Transverse colon (tissue), 4 donors: ENCODE measurements around the gene ADM2. TPM values are rescaled to one million over a fixed set of nuclear protein-coding genes. Genes with fewer than 3 reads are reported as not detected.
A peak's percentile ranks its signal among the peaks of the same experiment; 100 is the strongest.

Source experiments
- DNase-seq: peaks from one replicate; pipeline ENCODE4 v3.0.0-alpha.2; 2019
- H3K27ac ChIP-seq, 4 donors: fragments of 200-600 bp; sonication (generic); 2 replicates each; pipeline ENCODE4 v1.5.1; 2016 to 2018; ENCODE audit warnings: inconsistent platforms in 4 of 4
- H3K27me3 ChIP-seq: fragments of 200-600 bp; sonication (generic); 2 replicates; pipeline ENCODE4 v1.5.1; 2017; ENCODE audit warnings: inconsistent platforms
- H3K36me3 ChIP-seq, 4 donors: fragments of 200-600 bp; sonication (generic); 2 replicates each; pipeline ENCODE4 v1.5.1; 2017 to 2019; ENCODE audit warnings: inconsistent platforms in 4 of 4
- H3K4me1 ChIP-seq, 4 donors: fragments of 200-600 bp; sonication (generic); 2 replicates each; pipeline ENCODE4 v1.5.1; 2017 to 2020; ENCODE audit warnings: inconsistent platforms in 4 of 4
- H3K4me3 ChIP-seq, 4 donors: fragments of 200-600 bp; sonication (generic); 1 replicate in 1 of 4; 2 replicates in 3 of 4; pipeline versions ENCODE4 v1.5.1 to v1.6.1; 2017 to 2019; ENCODE audit warnings: inconsistent platforms in 4 of 4
- H3K9me3 ChIP-seq, 2 donors: fragments of 200-600 bp; sonication (generic); 2 replicates each; pipeline ENCODE4 v1.5.1; 2017 to 2019; ENCODE audit warnings: inconsistent platforms in 2 of 2
- EP300 ChIP-seq: sonication (generic); formaldehyde crosslinking; IDR thresholded peaks from one replicate; pipeline ENCODE4 v1.6.1; 2017; ENCODE audit warnings: antibody characterized with exemption, low read depth
- POLR2A ChIP-seq: fragments of 450-650 bp; IDR thresholded peaks from one replicate; pipeline ENCODE4 v1.6.1; 2016; ENCODE audit warnings: antibody characterized with exemption, mild to moderate bottlenecking, moderate library complexity
- POLR2AphosphoS5 ChIP-seq, 3 donors: sonication (generic); formaldehyde crosslinking; IDR thresholded peaks; one replicate each; pipeline ENCODE4 v1.6.1; 2016; ENCODE audit warnings: antibody characterized with exemption in 3 of 3
- WGBS, 2 donors: methylation state at CpG; one replicate each; pipeline ENCODE4 v1.1.5; 2018; ENCODE audit warnings: low coverage in 1 of 2; 5-methylcytosine and 5-hydroxymethylcytosine counted together
- in situ Hi-C, 4 donors: fragments of 200-750 bp; cut with MboI; loops; one replicate each; pipeline versions ENCODE4 v1.15.0 to v1.15.1; 2017; ENCODE audit warnings: low sequenced_read_pairs in 3 of 4, low pct_ligation_motif_present in 1 of 4, low pct_unique_long_range_greater_than_20kb in 1 of 4
- intact Hi-C: fragments of 100-400 bp; cut with DNase I; formaldehyde crosslinking; loops from one replicate; pipeline ENCODE4 v1.15.1; 2023; ENCODE audit warnings: low total_unique reads
- total RNA-seq, 4 donors: library from RNA; depleted of rRNA; stranded (reverse); fragments of >200 nt; gene quantifications; one replicate each; pipeline ENCODE4 v1.1.0, GENCODE V29; 2016
- TF ChIP-seq, protein P1 (sequence below), 5 experiments: fragments of 200-600 bp in 3 of 5; fragments of 450-650 bp in 2 of 5; sonication (generic) in 3 of 5; IDR thresholded peaks; 1 replicate in 2 of 5; 2 replicates in 3 of 5; pipeline ENCODE4 v1.5.1; 2016 to 2017; ENCODE audit warnings: antibody characterized with exemption in 5 of 5, inconsistent platforms in 3 of 5, mild to moderate bottlenecking in 2 of 5, moderate library complexity in 1 of 5

Gene ADM2
- total RNA-seq, 4 donors from 2014 or later = 0.75 to 5.4 (median 1.2) TPM

DNA sequence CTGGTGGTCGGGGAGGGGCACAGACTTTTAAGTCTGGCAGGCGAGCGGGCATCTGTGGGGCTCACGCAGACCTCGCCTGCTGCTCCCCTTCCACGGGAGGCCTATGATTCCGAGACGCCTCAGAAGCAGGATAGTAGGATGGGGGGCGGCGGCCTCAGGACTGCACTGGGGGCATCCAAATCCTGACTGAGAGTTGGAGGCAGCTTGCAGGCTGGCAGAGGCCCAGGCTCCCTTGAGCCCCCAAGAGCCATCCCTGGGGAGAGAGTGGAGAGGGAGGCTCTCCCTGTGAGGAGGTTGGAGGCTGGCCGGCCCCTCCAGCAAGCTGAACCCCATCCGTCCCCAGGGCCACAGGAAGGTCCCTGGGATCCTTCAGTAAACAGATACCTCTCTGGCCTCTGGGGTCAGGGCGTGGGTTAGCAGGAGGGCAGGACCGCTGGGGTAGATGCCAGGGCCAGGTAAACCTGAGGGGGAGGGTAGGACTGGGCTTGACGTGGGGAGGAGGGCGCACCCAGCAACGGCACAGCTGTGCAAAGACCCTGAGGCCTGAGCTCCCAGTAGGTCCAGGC is 39.8 kb upstream of the ADM2 start:
- no peak for DNase-seq
- H3K9me3 ChIP-seq = no peaks in the 10 kb centered on the region
- peaks cover 0 to 12% (median 9%) of the 10 kb centered on the region in 4 donors for H3K4me1 ChIP-seq
- intact Hi-C loops (no loop called here), in situ Hi-C loops (no loop called here)
- no peak overlapping the region for H3K4me3 ChIP-seq
- H3K27me3 ChIP-seq = no peaks in the 10 kb centered on the region
- peaks cover 0 to 23% (median 4%) of the 10 kb centered on the region in 4 donors for H3K36me3 ChIP-seq
- TF ChIP-seq, protein P1, sequence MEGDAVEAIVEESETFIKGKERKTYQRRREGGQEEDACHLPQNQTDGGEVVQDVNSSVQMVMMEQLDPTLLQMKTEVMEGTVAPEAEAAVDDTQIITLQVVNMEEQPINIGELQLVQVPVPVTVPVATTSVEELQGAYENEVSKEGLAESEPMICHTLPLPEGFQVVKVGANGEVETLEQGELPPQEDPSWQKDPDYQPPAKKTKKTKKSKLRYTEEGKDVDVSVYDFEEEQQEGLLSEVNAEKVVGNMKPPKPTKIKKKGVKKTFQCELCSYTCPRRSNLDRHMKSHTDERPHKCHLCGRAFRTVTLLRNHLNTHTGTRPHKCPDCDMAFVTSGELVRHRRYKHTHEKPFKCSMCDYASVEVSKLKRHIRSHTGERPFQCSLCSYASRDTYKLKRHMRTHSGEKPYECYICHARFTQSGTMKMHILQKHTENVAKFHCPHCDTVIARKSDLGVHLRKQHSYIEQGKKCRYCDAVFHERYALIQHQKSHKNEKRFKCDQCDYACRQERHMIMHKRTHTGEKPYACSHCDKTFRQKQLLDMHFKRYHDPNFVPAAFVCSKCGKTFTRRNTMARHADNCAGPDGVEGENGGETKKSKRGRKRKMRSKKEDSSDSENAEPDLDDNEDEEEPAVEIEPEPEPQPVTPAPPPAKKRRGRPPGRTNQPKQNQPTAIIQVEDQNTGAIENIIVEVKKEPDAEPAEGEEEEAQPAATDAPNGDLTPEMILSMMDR (IDR thresholded peaks at IDR 0.05) = no peak
- TF ChIP-seq POLR2AphosphoS5 (IDR thresholded peaks at IDR 0.05) (no peak), EP300 (no peak), POLR2A (no peak)
- WGBS, 2 donors = 89% methylated on average over 17 of the region's 17 CpGs; no CpG with 5 or more reads in 1 of the 2 donors
- H3K27ac ChIP-seq = no peak overlapping the region

DNA sequence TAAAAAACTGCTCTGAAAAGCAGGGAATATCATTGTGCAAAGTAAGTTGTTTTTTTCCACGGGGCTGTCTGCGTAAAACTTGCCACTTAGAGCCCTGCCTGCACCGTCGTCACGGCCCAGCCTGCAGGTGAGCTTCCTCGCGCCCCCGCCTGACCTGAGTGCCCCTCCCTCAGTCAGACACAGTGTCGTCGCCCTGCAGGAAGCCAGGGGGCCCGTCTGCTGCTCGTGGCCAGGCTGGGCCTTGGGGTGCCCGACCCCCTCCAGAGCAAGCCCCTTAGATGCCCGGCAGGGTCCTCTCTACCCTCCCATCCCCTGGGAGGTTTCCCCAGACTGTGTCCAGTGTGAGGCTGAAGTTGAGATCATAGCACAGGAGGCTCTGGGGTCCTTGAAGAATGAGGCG is 38.1 kb upstream of the ADM2 start:
- peaks cover 0 to 12% (median 9%) of the 10 kb centered on the region in 4 donors for H3K4me1 ChIP-seq
- TF ChIP-seq, protein P1 (IDR thresholded peaks at IDR 0.05) = no peak
- TF ChIP-seq POLR2AphosphoS5 (IDR thresholded peaks at IDR 0.05) = peak in 1 of 3 donors; percentile 42
- no peak overlapping the region for H3K27ac ChIP-seq
- peaks cover 0 to 37% (median 4%) of the 10 kb centered on the region in 4 donors for H3K36me3 ChIP-seq
- no peaks in the 10 kb centered on the region for H3K27me3 ChIP-seq
- in situ Hi-C loops (no loop called here), intact Hi-C loops (no loop called here)
- no peak for DNase-seq
- WGBS, 2 donors = 64 to 83% methylated on average over 5 to 12 of the region's 15 CpGs
- no peak overlapping the region for H3K4me3 ChIP-seq
- H3K9me3 ChIP-seq = no peaks in the 10 kb centered on the region

DNA sequence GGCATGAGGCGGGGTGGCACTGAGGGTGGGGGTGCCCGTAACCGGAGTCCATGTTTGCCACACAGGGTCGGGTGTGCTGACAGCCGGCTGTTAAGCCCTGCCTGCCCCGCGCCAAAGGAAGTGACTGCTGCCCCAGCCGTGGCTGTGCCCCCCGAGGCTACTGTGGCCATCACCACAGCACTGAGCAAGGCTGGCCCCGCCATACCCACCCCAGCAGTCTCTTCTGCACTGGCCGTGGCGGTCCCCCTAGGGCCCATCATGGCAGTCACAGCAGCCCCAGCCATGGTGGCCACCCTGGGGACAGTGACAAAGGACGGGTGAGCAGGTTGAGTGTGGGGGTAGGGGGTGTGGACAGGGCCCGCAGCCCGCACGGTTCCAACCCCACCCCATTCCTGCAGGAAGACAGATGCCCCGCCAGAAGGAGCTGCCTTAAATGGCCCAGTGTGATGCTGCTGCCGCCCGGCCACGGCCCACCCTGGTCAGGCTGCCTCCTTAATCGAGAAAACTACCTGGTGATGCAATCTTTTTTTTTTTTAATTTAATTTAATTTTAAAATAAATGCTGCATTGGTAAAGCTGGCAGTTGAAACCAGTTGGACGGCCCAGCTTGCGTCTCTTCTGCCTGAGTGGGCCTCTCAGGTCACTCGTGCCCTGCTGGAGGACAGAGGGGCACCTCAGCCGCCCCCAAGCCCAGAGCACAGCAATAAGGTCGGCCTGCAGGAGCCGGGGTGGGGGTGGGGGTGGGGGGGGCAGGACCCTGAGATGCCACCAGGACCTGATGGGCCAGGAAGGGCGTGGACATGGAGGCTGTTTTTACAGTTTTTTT is 37.3 kb upstream of the ADM2 start:
- peak overlapping the region in 1 of 4 donors; percentile 44 for H3K27ac ChIP-seq
- H3K9me3 ChIP-seq = no peaks in the 10 kb centered on the region

DNA sequence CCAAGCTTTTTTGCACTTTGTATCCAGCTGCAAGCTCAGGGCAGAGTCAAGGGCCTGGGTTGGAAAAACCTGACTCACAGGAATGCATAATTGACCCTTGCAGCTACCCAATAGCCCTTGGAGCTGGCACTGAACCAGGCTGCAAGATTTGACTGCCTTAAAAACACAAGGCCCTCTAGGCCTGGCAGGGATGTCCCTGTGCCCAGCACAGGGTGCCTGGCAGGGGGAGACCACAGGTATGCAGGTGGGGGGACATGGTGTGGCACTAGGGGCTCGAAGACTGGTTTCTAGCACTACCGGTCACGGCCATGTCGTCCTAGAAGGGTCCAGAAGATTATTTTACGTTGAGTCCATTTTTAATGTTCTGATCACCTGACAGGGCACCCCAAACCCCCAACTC is 36.7 kb upstream of the ADM2 start:
- peak; percentile 62 for DNase-seq
- in situ Hi-C loops (no loop called here), intact Hi-C loops (no loop called here)
- Histone ChIP-seq H3K36me3 (peaks cover 0 to 27% (median 6%) of the 10 kb centered on the region in 4 donors), H3K4me1 (peaks cover 0 to 12% (median 9%) of the 10 kb centered on the region in 4 donors), H3K27ac (peak overlapping the region in 2 of 4 donors; percentile 21 to 44), H3K4me3 (no peak overlapping the region), H3K27me3 (no peaks in the 10 kb centered on the region), H3K9me3 (no peaks in the 10 kb centered on the region)
- TF ChIP-seq POLR2A (no peak), EP300 (no peak), POLR2AphosphoS5 (IDR thresholded peaks at IDR 0.05) (no peak)
- WGBS, 2 donors = 42 to 78% methylated on average over 3 to 5 of the region's 5 CpGs

More for the DNA sequence above, 37.3 kb upstream of the ADM2 start:
- in situ Hi-C loops (no loop called here), intact Hi-C loops (no loop called here)
- Histone ChIP-seq H3K36me3 (peaks cover 0 to 32% (median 7%) of the 10 kb centered on the region in 4 donors), H3K4me3 (no peak overlapping the region), H3K4me1 (peaks cover 0 to 12% (median 9%) of the 10 kb centered on the region in 4 donors), H3K27me3 (no peaks in the 10 kb centered on the region)
- 62 to 72% methylated on average over 5 to 24 of the region's 28 CpGs for WGBS, 2 donors
- TF ChIP-seq POLR2A (no peak), EP300 (no peak), POLR2AphosphoS5 (IDR thresholded peaks at IDR 0.05) (no peak)
- TF ChIP-seq, protein P1 (IDR thresholded peaks at IDR 0.05) = no peak
- DNase-seq = no peak
